Astrocyte of the cerebellum (primary cell): ENCODE data around the gene MCTP2.

ENCODE experiments used
- DNase-seq: peaks from one replicate; pipeline ENCODE4 v3.0.0-alpha.2; 2011; ENCODE audit warnings: low read depth
- H3K4me3 ChIP-seq: 2 replicates; pipeline ENCODE4 v1.5.1; 2011; ENCODE audit warnings: mild to moderate bottlenecking, low read depth, low read length, moderate library complexity
- in situ Hi-C: cut with HindIII; loops from 2 replicates; pipeline ENCODE4 v1.10.0; 2017; ENCODE audit warnings: low sequenced_read_pairs
- TF ChIP-seq, protein P1 (sequence below): IDR thresholded peaks from 2 replicates; pipeline ENCODE4 v1.5.1; 2012; ENCODE audit warnings: low read length, low read depth, moderate library complexity, mild to moderate bottlenecking; ENCODE audit errors: missing control alignments

The MCTP2 gene

DNA sequence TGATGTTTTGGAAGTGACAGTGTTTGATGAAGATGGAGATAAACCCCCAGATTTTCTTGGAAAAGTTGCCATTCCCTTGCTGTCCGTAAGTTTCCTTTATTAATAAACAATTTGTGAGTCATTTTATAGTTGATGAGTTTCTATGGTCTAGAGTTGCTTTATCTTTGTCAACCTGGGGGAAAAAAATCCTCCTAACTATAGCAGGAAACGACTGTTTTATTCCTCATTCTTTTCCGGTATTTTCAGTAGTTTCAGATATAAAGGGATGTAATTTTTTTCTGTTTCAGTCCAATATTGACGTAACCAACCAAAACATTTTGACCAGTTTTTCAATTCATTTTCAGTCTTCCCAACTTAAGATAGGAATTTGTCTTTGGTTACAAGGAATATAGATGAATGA, 154.1 kb downstream of the MCTP2 start:
- H3K4me3 ChIP-seq = no peak overlapping the region
- no peak for DNase-seq
- in situ Hi-C loops = no loop called here
- TF ChIP-seq, protein P1, sequence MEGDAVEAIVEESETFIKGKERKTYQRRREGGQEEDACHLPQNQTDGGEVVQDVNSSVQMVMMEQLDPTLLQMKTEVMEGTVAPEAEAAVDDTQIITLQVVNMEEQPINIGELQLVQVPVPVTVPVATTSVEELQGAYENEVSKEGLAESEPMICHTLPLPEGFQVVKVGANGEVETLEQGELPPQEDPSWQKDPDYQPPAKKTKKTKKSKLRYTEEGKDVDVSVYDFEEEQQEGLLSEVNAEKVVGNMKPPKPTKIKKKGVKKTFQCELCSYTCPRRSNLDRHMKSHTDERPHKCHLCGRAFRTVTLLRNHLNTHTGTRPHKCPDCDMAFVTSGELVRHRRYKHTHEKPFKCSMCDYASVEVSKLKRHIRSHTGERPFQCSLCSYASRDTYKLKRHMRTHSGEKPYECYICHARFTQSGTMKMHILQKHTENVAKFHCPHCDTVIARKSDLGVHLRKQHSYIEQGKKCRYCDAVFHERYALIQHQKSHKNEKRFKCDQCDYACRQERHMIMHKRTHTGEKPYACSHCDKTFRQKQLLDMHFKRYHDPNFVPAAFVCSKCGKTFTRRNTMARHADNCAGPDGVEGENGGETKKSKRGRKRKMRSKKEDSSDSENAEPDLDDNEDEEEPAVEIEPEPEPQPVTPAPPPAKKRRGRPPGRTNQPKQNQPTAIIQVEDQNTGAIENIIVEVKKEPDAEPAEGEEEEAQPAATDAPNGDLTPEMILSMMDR = no peak

GRCh38 chr15:94386351-94386750, 155.0 kb downstream of the MCTP2 start:
- DNase-seq = no peak

DNA sequence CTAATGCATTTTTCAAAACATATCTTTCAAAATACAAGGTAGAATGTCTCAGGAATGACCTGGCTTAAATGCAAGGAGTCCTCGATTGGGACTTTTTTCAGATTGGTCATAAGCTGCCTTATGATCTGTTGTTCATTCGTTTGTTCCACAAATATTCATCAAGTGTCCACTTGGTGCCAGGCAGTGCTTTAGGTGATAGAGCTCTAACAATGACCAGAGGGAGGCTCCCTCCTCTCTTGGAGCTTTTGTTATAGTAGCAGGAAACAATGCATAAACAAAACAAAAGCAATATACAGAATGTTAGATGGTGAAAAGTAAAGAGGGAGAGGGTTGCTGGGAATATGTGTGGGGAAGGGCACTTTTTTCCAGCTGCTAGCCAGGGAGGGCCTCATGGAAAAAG, 156.1 kb downstream of the MCTP2 start:
- no peak for DNase-seq
- no peak overlapping the region for H3K4me3 ChIP-seq
- in situ Hi-C loops = no loop called here
- TF ChIP-seq, protein P1 = no peak

More at GRCh38 chr15:94386351-94386750, 155.0 kb downstream of the MCTP2 start:
- H3K4me3 ChIP-seq = no peak overlapping the region
- TF ChIP-seq, protein P1 = no peak
- in situ Hi-C loops = no loop called here

DNA sequence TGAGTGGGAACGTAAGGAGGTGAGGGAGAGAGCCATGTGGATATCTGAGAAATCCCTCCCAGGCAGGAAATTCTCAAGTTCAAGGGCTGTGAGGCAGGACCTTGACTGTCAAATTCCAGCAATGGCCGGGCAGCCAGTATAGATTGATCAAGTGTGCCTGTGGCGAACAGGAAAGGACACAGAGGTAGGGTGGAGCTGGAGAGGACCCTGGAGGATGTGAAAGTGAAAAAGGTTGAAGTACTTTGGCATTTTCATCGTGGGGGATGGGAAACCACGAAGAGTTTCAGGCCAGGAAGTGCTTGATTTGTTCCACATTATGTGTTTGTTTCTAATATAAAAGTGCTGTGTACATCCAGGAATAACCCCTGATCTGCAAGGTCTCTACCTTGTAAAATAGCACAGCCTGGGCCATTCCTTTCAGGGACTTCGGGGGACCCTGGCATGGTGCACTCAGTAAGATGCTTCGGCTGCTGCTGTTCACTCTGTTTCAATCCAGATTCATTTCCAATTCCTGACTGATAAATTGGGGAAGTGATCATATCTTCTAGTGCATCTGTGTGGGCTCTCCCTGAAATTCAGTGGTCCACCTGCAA, 156.6 kb downstream of the MCTP2 start:
- TF ChIP-seq, protein P1 = no peak
- H3K4me3 ChIP-seq = no peak overlapping the region
- DNase-seq = no peak
- in situ Hi-C loops = no loop called here

DNA sequence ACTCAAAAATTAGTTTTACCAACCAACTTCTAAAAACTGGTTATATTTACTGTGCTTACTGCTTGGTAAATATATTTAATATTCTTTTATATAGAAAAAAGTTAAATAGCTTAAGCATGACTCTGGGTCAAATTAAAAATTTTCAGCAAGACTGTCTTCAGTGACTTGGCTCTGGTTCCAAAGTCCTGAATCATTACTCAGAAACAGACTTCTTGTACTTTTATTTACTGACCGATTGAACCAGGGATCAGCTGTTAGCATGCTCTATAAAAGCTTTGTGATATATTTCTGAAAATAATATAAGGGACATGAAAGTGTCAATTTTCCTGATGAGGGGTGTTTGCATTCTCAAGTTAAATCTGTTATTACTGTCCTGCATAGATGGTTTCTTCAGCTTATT, 164.3 kb downstream of the MCTP2 start:
- in situ Hi-C loops = no loop called here
- peak; percentile 9 for DNase-seq
- H3K4me3 ChIP-seq = no peak overlapping the region
- TF ChIP-seq, protein P1 = no peak

DNA sequence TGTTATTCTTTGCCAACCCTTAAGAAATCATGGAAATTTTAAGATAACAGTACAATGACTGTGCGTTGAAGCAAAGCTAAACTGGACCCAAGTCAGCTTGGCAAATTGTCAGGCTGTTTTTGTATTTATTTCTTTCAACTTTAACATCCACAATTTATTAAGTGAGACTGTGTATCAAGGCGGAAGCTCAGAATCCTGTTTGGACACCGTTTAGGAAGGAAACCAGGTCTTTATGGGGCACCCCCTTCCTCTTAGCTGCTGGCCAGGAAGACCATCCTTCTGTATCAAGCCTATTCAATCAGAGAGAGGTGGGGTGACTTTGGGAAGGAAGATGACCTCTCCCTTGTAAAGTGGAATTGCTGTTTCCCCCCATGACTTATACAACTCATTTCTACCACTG, 166.0 kb downstream of the MCTP2 start:
- in situ Hi-C loops = no loop called here
- no peak for DNase-seq
- TF ChIP-seq, protein P1 = no peak
- H3K4me3 ChIP-seq = no peak overlapping the region
